Measurements from ENCODE around the gene SIDT1.

The SIDT1 gene

DNA sequence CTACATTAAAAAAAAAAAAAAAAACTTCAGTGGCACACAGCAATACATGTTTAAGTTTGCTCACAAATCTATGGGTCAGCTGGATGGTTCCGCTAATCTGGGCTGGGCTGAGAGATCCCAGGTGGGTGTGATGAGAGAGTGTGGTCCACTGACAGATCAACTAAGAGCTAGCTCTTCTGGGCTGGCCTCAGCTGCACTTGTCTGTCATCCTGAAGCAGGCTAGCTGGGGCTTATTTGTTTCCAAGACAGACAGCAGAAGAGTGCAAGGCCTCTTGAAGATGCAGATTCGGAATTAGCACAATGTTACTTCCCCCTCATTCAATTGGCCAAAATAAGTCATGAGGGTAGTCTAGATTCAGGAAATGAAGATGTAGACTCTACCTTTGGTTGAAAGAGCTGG, 56.5 kb downstream of the SIDT1 start:
- H3K27ac ChIP-seq, result no peak overlapping the region
- DNase-seq (ENCODE audit: low spot score), result no peak
- H3K4me3 ChIP-seq, result no peak overlapping the region
- TF ChIP-seq, protein P1, sequence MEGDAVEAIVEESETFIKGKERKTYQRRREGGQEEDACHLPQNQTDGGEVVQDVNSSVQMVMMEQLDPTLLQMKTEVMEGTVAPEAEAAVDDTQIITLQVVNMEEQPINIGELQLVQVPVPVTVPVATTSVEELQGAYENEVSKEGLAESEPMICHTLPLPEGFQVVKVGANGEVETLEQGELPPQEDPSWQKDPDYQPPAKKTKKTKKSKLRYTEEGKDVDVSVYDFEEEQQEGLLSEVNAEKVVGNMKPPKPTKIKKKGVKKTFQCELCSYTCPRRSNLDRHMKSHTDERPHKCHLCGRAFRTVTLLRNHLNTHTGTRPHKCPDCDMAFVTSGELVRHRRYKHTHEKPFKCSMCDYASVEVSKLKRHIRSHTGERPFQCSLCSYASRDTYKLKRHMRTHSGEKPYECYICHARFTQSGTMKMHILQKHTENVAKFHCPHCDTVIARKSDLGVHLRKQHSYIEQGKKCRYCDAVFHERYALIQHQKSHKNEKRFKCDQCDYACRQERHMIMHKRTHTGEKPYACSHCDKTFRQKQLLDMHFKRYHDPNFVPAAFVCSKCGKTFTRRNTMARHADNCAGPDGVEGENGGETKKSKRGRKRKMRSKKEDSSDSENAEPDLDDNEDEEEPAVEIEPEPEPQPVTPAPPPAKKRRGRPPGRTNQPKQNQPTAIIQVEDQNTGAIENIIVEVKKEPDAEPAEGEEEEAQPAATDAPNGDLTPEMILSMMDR (IDR thresholded peaks at IDR 0.05), result no peak

DNA sequence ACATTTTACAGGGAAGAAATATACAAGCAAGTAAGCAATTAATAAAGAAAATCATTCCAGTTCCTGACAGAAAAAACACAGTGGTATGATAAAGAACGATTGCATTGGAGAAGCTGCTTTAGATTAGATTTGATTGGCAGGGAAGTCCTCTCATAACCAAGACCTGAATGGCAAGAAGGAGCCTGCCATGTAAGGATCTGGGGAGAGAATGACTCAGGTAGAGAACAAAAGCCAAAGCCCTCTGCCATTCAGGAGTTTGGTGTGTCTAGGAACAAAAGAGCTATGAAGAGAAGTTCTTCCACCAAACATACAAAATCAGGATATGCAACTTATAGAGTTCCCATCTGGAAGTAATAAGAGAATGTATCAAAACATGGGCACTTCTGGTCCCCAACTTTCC, 57.6 kb downstream of the SIDT1 start:
- TF ChIP-seq, protein P1 (IDR thresholded peaks at IDR 0.05), result no peak
- DNase-seq (ENCODE audit: low spot score), result no peak
- H3K4me3 ChIP-seq, result no peak overlapping the region

DNA sequence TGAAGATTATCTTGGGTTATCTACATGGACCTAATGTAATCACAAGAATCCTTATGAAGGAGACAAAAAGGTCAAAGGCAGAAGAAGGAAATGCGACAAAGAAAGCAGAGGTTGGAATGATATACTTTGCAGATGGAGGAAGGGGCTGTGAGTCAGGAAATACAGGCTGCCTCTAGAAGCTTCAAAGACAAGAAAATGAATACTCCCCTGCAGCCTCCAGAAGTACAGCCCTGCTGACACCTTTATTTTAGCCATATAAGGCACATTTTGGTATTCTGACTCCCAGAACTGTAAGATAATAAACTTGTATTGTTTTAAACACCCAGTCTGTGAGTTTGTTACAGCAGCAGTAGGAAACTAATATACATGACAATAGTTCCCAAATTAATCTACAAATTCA, 58.6 kb downstream of the SIDT1 start:
- DNase-seq (ENCODE audit: low spot score), result no peak
- TF ChIP-seq, protein P1 (IDR thresholded peaks at IDR 0.05), result no peak
- Histone ChIP-seq H3K27ac (no peak overlapping the region), H3K4me3 (no peak overlapping the region)

More for the DNA sequence above, 57.6 kb downstream of the SIDT1 start:
- no peak overlapping the region for H3K27ac ChIP-seq

DNA sequence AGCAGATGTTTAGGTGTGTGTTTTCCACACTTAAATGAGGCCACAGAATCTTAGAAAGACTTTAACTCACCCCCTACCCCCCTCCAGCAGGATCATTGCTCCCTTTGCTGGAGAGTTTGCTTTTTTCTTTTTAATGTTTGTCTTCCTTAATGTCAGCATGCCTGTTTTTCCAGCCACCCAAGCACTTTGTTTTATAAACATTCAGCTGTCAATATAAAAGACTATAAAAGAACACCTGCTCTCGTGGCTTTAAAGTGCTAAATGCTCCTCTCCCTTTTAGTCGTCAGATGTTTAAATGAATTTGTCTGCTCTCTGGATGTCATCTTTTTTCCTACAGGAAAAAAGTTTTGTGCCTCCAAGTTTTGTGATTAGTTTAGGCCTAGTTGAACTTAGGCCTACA, 61.7 kb downstream of the SIDT1 start:
- Histone ChIP-seq H3K4me3 (no peak overlapping the region), H3K27ac (no peak overlapping the region)
- DNase-seq (ENCODE audit: low spot score), result no peak
- TF ChIP-seq, protein P1 (IDR thresholded peaks at IDR 0.05), result no peak

DNA sequence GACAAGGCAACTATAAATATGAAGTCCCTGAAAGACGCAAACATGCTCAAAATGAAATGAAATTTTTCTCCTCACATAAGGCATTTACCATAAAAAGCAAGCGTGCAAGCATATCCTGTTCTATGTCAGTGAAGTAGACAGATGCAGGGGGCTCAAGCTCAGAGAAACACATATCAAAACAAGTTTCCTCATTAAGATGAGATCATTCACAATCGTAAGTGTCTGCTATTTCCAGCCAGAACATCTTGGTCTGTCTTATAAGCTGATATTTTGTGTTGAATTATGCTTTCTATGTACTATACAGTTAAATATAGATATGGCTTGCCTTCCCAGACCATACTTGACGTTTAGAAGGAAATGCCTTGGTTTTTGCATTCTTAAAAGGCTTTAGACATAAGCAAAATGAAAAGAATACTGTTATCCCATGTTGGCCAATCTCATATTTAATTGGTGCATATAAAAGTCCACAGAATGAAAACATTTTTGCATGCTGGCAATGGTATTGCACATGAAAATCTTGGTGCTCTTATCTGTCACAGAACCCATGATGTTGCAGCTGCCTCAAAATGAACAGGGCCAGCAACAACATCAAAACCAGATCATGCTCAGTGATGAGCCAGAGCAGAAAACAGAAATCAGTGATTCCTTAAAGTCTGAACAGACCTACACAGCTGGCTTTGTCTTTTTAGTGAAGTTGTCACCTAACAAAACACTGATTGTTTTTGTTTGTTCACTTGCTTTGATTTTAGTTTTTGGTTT, 65.4 kb downstream of the SIDT1 start:
- H3K4me3 ChIP-seq, result no peak overlapping the region
- H3K27ac ChIP-seq, result no peak overlapping the region
- TF ChIP-seq, protein P1 (IDR thresholded peaks at IDR 0.05), result no peak
- no peak for DNase-seq (ENCODE audit: low spot score)

DNA sequence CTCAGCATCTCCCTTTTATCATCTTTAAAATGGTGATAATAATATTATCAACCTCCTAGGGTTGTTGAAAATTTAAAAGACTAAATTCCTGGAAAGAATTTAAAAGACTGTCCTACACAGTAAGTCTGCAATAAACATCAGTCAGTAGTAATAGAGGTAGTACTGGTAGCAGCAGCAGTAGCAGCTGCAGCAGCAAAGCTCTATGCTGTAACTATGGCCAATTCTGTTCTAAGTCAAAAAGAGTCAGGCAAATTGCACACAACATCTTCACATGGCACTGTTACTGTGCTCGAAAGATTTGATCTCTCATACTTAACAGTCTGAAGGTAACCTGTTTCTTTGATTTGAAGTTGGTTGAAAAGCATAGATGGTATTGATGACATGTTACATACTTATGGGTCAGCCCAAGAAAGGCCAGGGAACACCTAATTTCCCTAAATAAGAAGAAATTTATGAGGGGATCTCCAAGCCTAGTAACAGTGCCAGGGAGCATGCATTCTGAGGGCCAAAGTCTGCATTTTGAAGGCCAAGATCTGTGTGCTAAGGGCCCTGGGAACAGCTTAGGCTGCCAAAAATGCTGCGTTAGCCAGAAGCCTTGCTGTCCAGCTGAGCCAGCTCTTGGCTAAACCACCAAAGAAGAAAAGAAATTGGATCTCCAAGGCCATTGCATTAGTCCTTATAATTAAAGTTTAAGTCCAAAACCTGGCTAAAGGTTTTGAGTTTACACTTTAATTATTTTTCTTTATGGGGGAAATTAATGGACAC, 68.2 kb downstream of the SIDT1 start:
- no peak for DNase-seq (ENCODE audit: low spot score)
- TF ChIP-seq, protein P1 (IDR thresholded peaks at IDR 0.05), result no peak
- no peak overlapping the region for H3K27ac ChIP-seq
- no peak overlapping the region for H3K4me3 ChIP-seq

DNA sequence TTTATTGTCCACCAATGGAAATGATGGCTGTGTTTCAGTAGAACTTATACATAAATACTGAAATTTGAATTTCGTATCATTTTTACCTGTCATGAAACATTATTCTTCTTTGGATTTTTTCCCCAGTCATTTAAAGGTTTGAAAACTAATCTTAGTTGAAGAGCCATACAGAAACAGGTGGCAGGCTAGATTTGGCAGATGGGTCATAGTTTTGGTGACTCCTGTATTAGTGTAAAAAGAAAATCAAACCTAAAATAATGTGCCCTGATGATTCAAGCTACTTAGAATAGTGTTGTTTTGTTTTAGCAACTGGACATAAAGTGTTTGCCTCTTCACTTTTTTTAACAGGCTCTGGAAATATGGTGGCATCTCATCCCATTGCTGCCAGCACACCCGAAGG, 68.9 kb downstream of the SIDT1 start:
- Histone ChIP-seq H3K4me3 (no peak overlapping the region), H3K27ac (no peak overlapping the region)
- no peak for DNase-seq (ENCODE audit: low spot score)
- TF ChIP-seq, protein P1 (IDR thresholded peaks at IDR 0.05), result no peak
